Neural cell (in vitro differentiated cells): ENCODE results near the gene VIPR1. TPM values are rescaled to one million over a fixed set of nuclear protein-coding genes. Genes with fewer than 3 reads are reported as not detected.

ENCODE experiments used
- H2AFZ ChIP-seq: fragments of 200-600, 300-800 bp; sonication (generic), shearing (Covaris generic); 2 replicates; pipeline ENCODE4 v1.6.0; 2014; ENCODE audit warnings: low read depth, mild to moderate bottlenecking, antibody characterized with exemption, low read length, moderate library complexity
- H3F3A ChIP-seq: fragments of 200-600 bp; shearing (Covaris generic); 2 replicates; pipeline ENCODE4 v1.6.1; 2016; ENCODE audit warnings: mild to moderate bottlenecking, moderate library complexity, mixed read lengths, antibody characterized with exemption, low read length; ENCODE audit not compliant: insufficient read depth, poor library complexity, severe bottlenecking
- H3K27ac ChIP-seq: fragments of 200-600, 300-800 bp; sonication (generic), shearing (Covaris generic); 2 replicates; pipeline ENCODE4 v1.5.1; 2014; ENCODE audit warnings: mild to moderate bottlenecking, low read length, moderate library complexity
- H3K27me3 ChIP-seq: fragments of 300-800, 200-600 bp; sonication (generic), shearing (Covaris generic); 2 replicates; pipeline ENCODE4 v1.6.0; 2014; ENCODE audit warnings: mild to moderate bottlenecking, low read depth, low read length, moderate library complexity; ENCODE audit not compliant: insufficient read depth
- H3K36me3 ChIP-seq: fragments of 300-800, 200-600 bp; sonication (generic), shearing (Covaris generic); 2 replicates; pipeline ENCODE4 v1.5.1; 2014; ENCODE audit warnings: mild to moderate bottlenecking, antibody characterized with exemption, low read length, moderate library complexity; ENCODE audit not compliant: insufficient read depth
- H3K4me2 ChIP-seq: fragments of 300-800, 200-600 bp; sonication (generic), shearing (Covaris generic); 2 replicates; pipeline ENCODE4 v1.6.0; 2014; ENCODE audit warnings: mild to moderate bottlenecking, low read length
- H3K4me3 ChIP-seq: fragments of 300-800, 200-600 bp; sonication (generic), shearing (Covaris generic); 2 replicates; pipeline ENCODE4 v1.5.1; 2014; ENCODE audit warnings: mild to moderate bottlenecking, low read length, moderate library complexity
- H3K79me2 ChIP-seq: fragments of 200-600 bp; shearing (Covaris generic); replicated peaks from 2 replicates; pipeline ENCODE4 v1.6.0; 2014; ENCODE audit warnings: mild to moderate bottlenecking, low read length, moderate library complexity; ENCODE audit not compliant: insufficient read depth
- H3K9ac ChIP-seq: fragments of 300-800, 200-600 bp; sonication (generic), shearing (Covaris generic); 2 replicates; pipeline ENCODE4 v1.6.1; 2016; ENCODE audit warnings: mild to moderate bottlenecking, low read length, mixed read lengths
- H3K9me2 ChIP-seq: fragments of 200-600 bp; shearing (Covaris generic); 2 replicates; pipeline ENCODE4 v1.6.1; 2016; ENCODE audit warnings: mild to moderate bottlenecking, low read length, mixed read lengths; ENCODE audit not compliant: insufficient read depth
- H3K9me3 ChIP-seq: fragments of 200-600, 300-800 bp; sonication (generic), shearing (Covaris generic); 2 replicates; pipeline ENCODE4 v1.6.1; 2016; ENCODE audit warnings: mild to moderate bottlenecking, mixed run types, low read length, moderate library complexity, mixed read lengths
- H4K20me1 ChIP-seq: fragments of 200-600 bp; shearing (Covaris generic); 2 replicates; pipeline ENCODE4 v1.6.1; 2016; ENCODE audit warnings: mild to moderate bottlenecking, mixed run types; ENCODE audit not compliant: insufficient read depth
- EP300 ChIP-seq: fragments of 450-650 bp; conservative IDR thresholded peaks from 2 replicates; pipeline ENCODE4 v1.6.1; 2014; ENCODE audit warnings: antibody characterized with exemption, mild to moderate bottlenecking, moderate library complexity; ENCODE audit not compliant: poor library complexity, severe bottlenecking
- EZH2 ChIP-seq: fragments of 200-600, 300-800 bp; shearing (Covaris generic), sonication (generic); IDR thresholded peaks from 2 replicates; pipeline ENCODE4 v1.6.1; 2014; ENCODE audit warnings: antibody characterized with exemption, low read length, borderline replicate concordance, mild to moderate bottlenecking; ENCODE audit not compliant: insufficient read depth, poor library complexity, severe bottlenecking
- MXI1 ChIP-seq: fragments of 450-650 bp; conservative IDR thresholded peaks from 2 replicates; pipeline ENCODE4 v1.6.1; 2014; ENCODE audit warnings: antibody characterized with exemption, mild to moderate bottlenecking; ENCODE audit not compliant: poor library complexity, severe bottlenecking
- POLR2AphosphoS5 ChIP-seq: IDR thresholded peaks from 2 replicates; pipeline ENCODE4 v1.6.1; 2012
- RAD21 ChIP-seq: fragments of 450-650 bp; conservative IDR thresholded peaks from 2 replicates; pipeline ENCODE4 v1.6.1; 2014; ENCODE audit warnings: antibody characterized with exemption, mild to moderate bottlenecking, moderate library complexity
- SMC3 ChIP-seq: fragments of 450-650 bp; conservative IDR thresholded peaks from 2 replicates; pipeline ENCODE4 v1.6.1; 2014; ENCODE audit warnings: antibody characterized with exemption, mild to moderate bottlenecking, moderate library complexity; ENCODE audit not compliant: poor library complexity
- TAF1 ChIP-seq: IDR thresholded peaks from 2 replicates; pipeline ENCODE4 v1.6.1; 2012; ENCODE audit warnings: low read depth
- polyA plus RNA-seq: library from polyadenylated mRNA; depleted of rRNA; stranded (reverse); fragments of >200 nt; gene quantifications from 2 replicates; pipeline ENCODE4 v1.2.3, GENCODE V29; 2014
- TF ChIP-seq, protein P1 (sequence below): fragments of 450-650 bp; IDR thresholded peaks from 2 replicates; pipeline ENCODE4 v1.5.1; 2014; ENCODE audit warnings: antibody characterized with exemption, mild to moderate bottlenecking, moderate library complexity; ENCODE audit not compliant: poor library complexity, severe bottlenecking
- TF ChIP-seq, protein P2 (sequence below): IDR thresholded peaks from 2 replicates; pipeline ENCODE4 v1.6.1; 2012; ENCODE audit warnings: borderline replicate concordance

The VIPR1 gene
- polyA plus RNA-seq, 1 donor from 2014 or later: 1.6 TPM

DNA sequence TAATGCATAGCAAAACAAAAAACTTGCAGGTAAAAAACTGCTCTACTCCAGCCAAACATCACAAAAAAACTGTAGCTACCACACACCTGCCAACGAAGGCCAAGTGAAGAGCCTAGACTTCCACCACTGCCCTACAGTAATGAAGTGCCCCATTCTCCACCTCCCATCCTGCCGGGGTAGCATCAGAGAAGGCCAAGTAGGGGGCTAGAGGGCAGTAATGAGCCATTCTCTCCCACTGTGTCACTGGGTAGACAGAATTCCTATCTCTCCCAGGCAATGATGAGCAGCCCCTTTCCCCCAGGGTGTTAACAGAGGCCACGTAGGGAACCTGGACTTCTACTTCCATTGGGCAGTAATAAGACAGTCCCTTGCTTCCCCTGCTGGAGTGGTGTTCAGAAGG, 69.8 kb downstream of the VIPR1 start:
- Histone ChIP-seq H3F3A (no peaks in the 10 kb centered on the region), H3K4me2 (no peak overlapping the region), H3K9me3 (no peaks in the 10 kb centered on the region), H2AFZ (no peak overlapping the region), H4K20me1 (no peaks in the 10 kb centered on the region), H3K27me3 (no peaks in the 10 kb centered on the region), H3K36me3 (no peaks in the 10 kb centered on the region), H3K79me2 (peaks cover 32% of the 10 kb centered on the region), H3K4me3 (no peak overlapping the region), H3K27ac (no peak overlapping the region), H3K9ac (no peak overlapping the region), H3K9me2 (no peaks in the 10 kb centered on the region)
- TF ChIP-seq, protein P1, sequence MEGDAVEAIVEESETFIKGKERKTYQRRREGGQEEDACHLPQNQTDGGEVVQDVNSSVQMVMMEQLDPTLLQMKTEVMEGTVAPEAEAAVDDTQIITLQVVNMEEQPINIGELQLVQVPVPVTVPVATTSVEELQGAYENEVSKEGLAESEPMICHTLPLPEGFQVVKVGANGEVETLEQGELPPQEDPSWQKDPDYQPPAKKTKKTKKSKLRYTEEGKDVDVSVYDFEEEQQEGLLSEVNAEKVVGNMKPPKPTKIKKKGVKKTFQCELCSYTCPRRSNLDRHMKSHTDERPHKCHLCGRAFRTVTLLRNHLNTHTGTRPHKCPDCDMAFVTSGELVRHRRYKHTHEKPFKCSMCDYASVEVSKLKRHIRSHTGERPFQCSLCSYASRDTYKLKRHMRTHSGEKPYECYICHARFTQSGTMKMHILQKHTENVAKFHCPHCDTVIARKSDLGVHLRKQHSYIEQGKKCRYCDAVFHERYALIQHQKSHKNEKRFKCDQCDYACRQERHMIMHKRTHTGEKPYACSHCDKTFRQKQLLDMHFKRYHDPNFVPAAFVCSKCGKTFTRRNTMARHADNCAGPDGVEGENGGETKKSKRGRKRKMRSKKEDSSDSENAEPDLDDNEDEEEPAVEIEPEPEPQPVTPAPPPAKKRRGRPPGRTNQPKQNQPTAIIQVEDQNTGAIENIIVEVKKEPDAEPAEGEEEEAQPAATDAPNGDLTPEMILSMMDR: no peak
- TF ChIP-seq RAD21 (no peak), EZH2 (no peak), EP300 (no peak), MXI1 (no peak), SMC3 (no peak), TAF1 (no peak), POLR2AphosphoS5 (no peak)
- TF ChIP-seq, protein P2, sequence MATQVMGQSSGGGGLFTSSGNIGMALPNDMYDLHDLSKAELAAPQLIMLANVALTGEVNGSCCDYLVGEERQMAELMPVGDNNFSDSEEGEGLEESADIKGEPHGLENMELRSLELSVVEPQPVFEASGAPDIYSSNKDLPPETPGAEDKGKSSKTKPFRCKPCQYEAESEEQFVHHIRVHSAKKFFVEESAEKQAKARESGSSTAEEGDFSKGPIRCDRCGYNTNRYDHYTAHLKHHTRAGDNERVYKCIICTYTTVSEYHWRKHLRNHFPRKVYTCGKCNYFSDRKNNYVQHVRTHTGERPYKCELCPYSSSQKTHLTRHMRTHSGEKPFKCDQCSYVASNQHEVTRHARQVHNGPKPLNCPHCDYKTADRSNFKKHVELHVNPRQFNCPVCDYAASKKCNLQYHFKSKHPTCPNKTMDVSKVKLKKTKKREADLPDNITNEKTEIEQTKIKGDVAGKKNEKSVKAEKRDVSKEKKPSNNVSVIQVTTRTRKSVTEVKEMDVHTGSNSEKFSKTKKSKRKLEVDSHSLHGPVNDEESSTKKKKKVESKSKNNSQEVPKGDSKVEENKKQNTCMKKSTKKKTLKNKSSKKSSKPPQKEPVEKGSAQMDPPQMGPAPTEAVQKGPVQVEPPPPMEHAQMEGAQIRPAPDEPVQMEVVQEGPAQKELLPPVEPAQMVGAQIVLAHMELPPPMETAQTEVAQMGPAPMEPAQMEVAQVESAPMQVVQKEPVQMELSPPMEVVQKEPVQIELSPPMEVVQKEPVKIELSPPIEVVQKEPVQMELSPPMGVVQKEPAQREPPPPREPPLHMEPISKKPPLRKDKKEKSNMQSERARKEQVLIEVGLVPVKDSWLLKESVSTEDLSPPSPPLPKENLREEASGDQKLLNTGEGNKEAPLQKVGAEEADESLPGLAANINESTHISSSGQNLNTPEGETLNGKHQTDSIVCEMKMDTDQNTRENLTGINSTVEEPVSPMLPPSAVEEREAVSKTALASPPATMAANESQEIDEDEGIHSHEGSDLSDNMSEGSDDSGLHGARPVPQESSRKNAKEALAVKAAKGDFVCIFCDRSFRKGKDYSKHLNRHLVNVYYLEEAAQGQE: no peak

DNA sequence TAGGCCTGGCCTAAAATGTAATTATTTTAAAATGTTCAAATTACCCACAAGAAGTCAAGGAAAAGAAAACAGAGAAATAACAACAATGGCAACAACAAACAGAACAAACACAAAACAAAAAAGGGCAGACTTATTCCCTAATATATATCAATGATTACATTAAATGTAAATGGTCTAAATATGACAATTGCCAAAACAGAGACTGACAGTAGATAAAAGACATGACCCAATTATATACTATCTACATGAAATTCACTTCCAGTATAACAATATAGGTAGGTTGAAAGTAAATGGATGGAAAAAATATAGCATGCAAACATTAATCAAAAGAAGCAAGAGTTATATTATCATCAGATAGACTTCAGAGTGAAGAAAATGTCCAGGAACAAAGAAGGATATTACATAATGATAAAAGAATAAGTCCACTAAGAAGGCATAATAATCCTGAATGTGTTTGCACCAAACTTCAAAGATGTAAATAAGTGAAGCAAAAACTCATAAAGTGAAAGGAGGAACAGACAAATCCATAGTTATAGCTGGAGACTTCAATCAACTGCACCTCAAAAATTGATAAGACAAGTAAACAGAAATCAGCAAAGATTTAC, 72.8 kb downstream of the VIPR1 start:
- no peaks in the 10 kb centered on the region for H3K9me2 ChIP-seq
- no peaks in the 10 kb centered on the region for H3K9me3 ChIP-seq
- no peak overlapping the region for H3K4me3 ChIP-seq
- H3K9ac ChIP-seq: no peak overlapping the region
- H3K79me2 ChIP-seq: peaks cover 51% of the 10 kb centered on the region
- no peaks in the 10 kb centered on the region for H3K36me3 ChIP-seq
- H3K27ac ChIP-seq: no peak overlapping the region
- H3F3A ChIP-seq: no peaks in the 10 kb centered on the region
- no peak overlapping the region for H3K4me2 ChIP-seq
- H3K27me3 ChIP-seq: no peaks in the 10 kb centered on the region
- TF ChIP-seq TAF1 (no peak), EP300 (no peak), RAD21 (no peak), EZH2 (no peak), POLR2AphosphoS5 (no peak), MXI1 (no peak), SMC3 (no peak)
- TF ChIP-seq, protein P1: no peak
- TF ChIP-seq, protein P2: no peak
- no peak overlapping the region for H2AFZ ChIP-seq
- no peaks in the 10 kb centered on the region for H4K20me1 ChIP-seq
